Ishikawa (cell line): ENCODE measurements around the gene TMEM86A.

Experiments used
- EP300 ChIP-seq: IDR thresholded peaks from 2 replicates; pipeline ENCODE4 v1.6.1; 2012; ENCODE audit warnings: borderline replicate concordance
- RAD21 ChIP-seq: IDR thresholded peaks from 2 replicates; pipeline ENCODE4 v1.6.1; 2012; ENCODE audit warnings: low read depth

- TF ChIP-seq EP300, result no peak
- TF ChIP-seq RAD21, result no peak
These were observed 29.4 kb upstream of the TMEM86A start for GRCh38 chr11:18669219-18669596.
